NB4 (cell line): Measurements from ENCODE around the gene SLC5A10.

Experiments used
- CTCF ChIP-seq: IDR thresholded peaks from one replicate; pipeline ENCODE4 v1.5.1; 2012; ENCODE audit warnings: low read depth, low read length
- MAX ChIP-seq: IDR thresholded peaks from 2 replicates; pipeline ENCODE4 v1.6.1; 2011; ENCODE audit warnings: low read depth, low read length
- MYC ChIP-seq: IDR thresholded peaks from 2 replicates; pipeline ENCODE4 v1.6.1; 2011; ENCODE audit warnings: low read depth, low read length
- POLR2A ChIP-seq: IDR thresholded peaks from 2 replicates; pipeline ENCODE4 v1.6.1; 2011; ENCODE audit warnings: mild to moderate bottlenecking; ENCODE audit not compliant: insufficient read length; ENCODE audit errors: extremely low read depth

- no peak for TF ChIP-seq CTCF
- no peak for TF ChIP-seq POLR2A
- TF ChIP-seq MAX, result no peak
- TF ChIP-seq MYC, result no peak
Measured at GRCh38 chr17:18987230-18987610, 35.3 kb downstream of the SLC5A10 start.
